ENCODE results near the gene HLA-DRB5. TPM values are rescaled to one million over a fixed set of nuclear protein-coding genes. Genes with fewer than 3 reads are reported as not detected.

The HLA-DRB5 gene
- total and polyA plus RNA-seq, 2 of the 8 experiments (the other 6 are each of a cell fraction or from before 2014, with no cell fraction given) = 0.83 to 1.4 TPM

GRCh38 chr6:32475392-32476206, 54.5 kb downstream of the HLA-DRB5 start (continued):
- no peak for TF ChIP-seq HDAC2 (IDR thresholded peaks at IDR 0.05; ENCODE audit: borderline replicate concordance in 1 of 2, low read depth in 2 of 2, low read length in 2 of 2)
- no peak for TF ChIP-seq NRF1 (IDR thresholded peaks at IDR 0.05; ENCODE audit: low read depth, low read length)
- TF ChIP-seq RAD21 (IDR thresholded peaks at IDR 0.05 in 1 of 2, conservative IDR thresholded peaks at IDR 0.05 in 1 of 2; ENCODE audit: low read depth in 2 of 2, low read length in 2 of 2) = no peak
- TF ChIP-seq MAX (IDR thresholded peaks at IDR 0.05) = no peak
